HepG2 (cell line): Measurements from ENCODE around the gene ZNF419. TPM values are rescaled to one million over a fixed set of nuclear protein-coding genes. Genes with fewer than 3 reads are reported as not detected.

ENCODE experiments used
- ATAC-seq: fragments of 200-7000 bp; cut with Tn5 transposase; 3 replicates; pipeline ENCODE4 v1.9.1; 2020; ENCODE audit warnings: mild to moderate bottlenecking, moderate library complexity
- BruUV-seq: library from RNA; stranded (reverse); fragments of 400-500 nt; replicated peaks from 2 replicates; lab custom pipeline; 2021; lab: Mats Ljungman, UMichigan
- CTCF ChIA-PET: fragments of 300-600 bp; formaldehyde crosslinking; extraction: SDS; loops from one replicate; lab custom pipeline; 2021; ENCODE audit warnings: low total read pairs, inconsistent platforms, low intra/inter-chr PET ratio; lab: Yijun Ruan, JAX
- POLR2A ChIA-PET: fragments of 350-600 bp; sonication (Branson Sonifier 250); formaldehyde crosslinking; loops from one replicate; lab custom pipeline; 2020; ENCODE audit warnings: antibody characterized with exemption, inconsistent platforms; lab: Yijun Ruan, JAX
- DNase-seq: peaks from one replicate; pipeline ENCODE4 v3.0.0-alpha.2; 2015; ENCODE audit warnings: low spot score
- FAIRE-seq: peaks from 3 replicates; lab custom pipeline; 2011; peaks lifted over from hg19 to GRCh38; lab: Jason Lieb, UNC
- H2AFZ ChIP-seq: one replicate; pipeline ENCODE4 v1.6.1; 2011; ENCODE audit warnings: low read length, inconsistent platforms
- H3K27ac ChIP-seq: fragments of 300-600 bp; 3 replicates; pipeline ENCODE4 v1.8.0; 2011; ENCODE audit warnings: mixed run types, mild to moderate bottlenecking, mixed read lengths, low read length, inconsistent platforms; ENCODE audit not compliant: insufficient read depth; ENCODE audit errors: extremely low read length
- H3K27me3 ChIP-seq, 2 experiments: fragments of 200-600 bp in 1 of 2; 2 replicates in 1 of 2; 3 replicates in 1 of 2; pipeline versions ENCODE4 v1.6.0 to v1.8.0; 2011; ENCODE audit warnings: low read length in 2 of 2, mild to moderate bottlenecking in 2 of 2, moderate library complexity in 2 of 2, inconsistent platforms in 1 of 2; ENCODE audit not compliant: insufficient read depth in 2 of 2, control insufficient read depth in 1 of 2
- H3K36me3 ChIP-seq, 2 experiments: fragments of 200-600 bp in 1 of 2; replicated peaks in 1 of 2; 2 replicates in 1 of 2; 3 replicates in 1 of 2; pipeline versions ENCODE4 v1.5.1 to v1.8.0; 2011; ENCODE audit warnings: low read length in 2 of 2, inconsistent platforms in 1 of 2; ENCODE audit not compliant: insufficient read depth in 2 of 2, control insufficient read depth in 1 of 2
- H3K4me1 ChIP-seq: 2 replicates; pipeline ENCODE4 v1.5.1; 2012; ENCODE audit warnings: low read length, inconsistent platforms; ENCODE audit not compliant: insufficient read depth
- H3K4me2 ChIP-seq: 2 replicates; pipeline ENCODE4 v1.6.0; 2011; ENCODE audit warnings: low read depth, low read length, inconsistent platforms
- H3K4me3 ChIP-seq, 3 experiments: fragments of 200-600 bp in 1 of 3; sonication (generic), shearing (Covaris generic) in 1 of 3; replicated peaks in 1 of 3; 2 replicates each; pipeline ENCODE4 v1.5.1; 2011 to 2016; ENCODE audit warnings: low read length in 3 of 3, inconsistent platforms in 2 of 3, low read depth in 2 of 3, mild to moderate bottlenecking in 2 of 3, control low read depth in 1 of 3, mixed read lengths in 1 of 3; ENCODE audit not compliant: insufficient read depth in 1 of 3
- H3K79me2 ChIP-seq: one replicate; pipeline ENCODE4 v1.6.1; 2011; ENCODE audit warnings: low read length, inconsistent platforms; ENCODE audit not compliant: insufficient read depth
- H3K9ac ChIP-seq: 2 replicates; pipeline ENCODE4 v1.6.0; 2011; ENCODE audit warnings: mild to moderate bottlenecking, low read depth, low read length, inconsistent platforms; ENCODE audit not compliant: insufficient read depth
- H3K9me3 ChIP-seq: 2 replicates; pipeline ENCODE4 v1.5.1; 2012; ENCODE audit warnings: mild to moderate bottlenecking, low read length
- H4K20me1 ChIP-seq: 2 replicates; pipeline ENCODE4 v1.6.0; 2011; ENCODE audit warnings: inconsistent platforms, mild to moderate bottlenecking, low read length, moderate library complexity; ENCODE audit not compliant: insufficient read depth
- FOXA3 ChIP-seq: IDR thresholded peaks from 2 replicates; pipeline ENCODE4 v1.6.1; 2016; ENCODE audit warnings: missing genetic modification reagents, missing compliant biosample characterization
- HCFC1 ChIP-seq: fragments of 150-350 bp; IDR thresholded peaks from 2 replicates; pipeline ENCODE4 v1.6.1; 2014; ENCODE audit warnings: low read depth, low read length
- MAFK ChIP-seq, 2 experiments: IDR thresholded peaks in 1 of 2; conservative IDR thresholded peaks in 1 of 2; 2 replicates each; pipeline ENCODE4 v1.6.1; 2011; ENCODE audit warnings: improper control_type of control experiment in 2 of 2, low read length in 2 of 2
- MZF1 ChIP-seq: sonication (generic); formaldehyde crosslinking; IDR thresholded peaks from 2 replicates; pipeline ENCODE4 v1.8.1; 2023; ENCODE audit warnings: mild to moderate bottlenecking, missing genetic modification reagents, borderline replicate concordance
- PAF1 ChIP-seq: IDR thresholded peaks from 2 replicates; pipeline ENCODE4 v1.6.1; 2016; ENCODE audit warnings: missing genetic modification reagents, missing compliant biosample characterization
- PHF20 ChIP-seq: sonication (generic); formaldehyde crosslinking; IDR thresholded peaks from 2 replicates; pipeline ENCODE4 v1.5.0; 2020; ENCODE audit warnings: mild to moderate bottlenecking, missing genetic modification reagents
- SNAPC4 ChIP-seq: sonication (generic); formaldehyde crosslinking; IDR thresholded peaks from 2 replicates; pipeline ENCODE4 v1.4.0; 2020; ENCODE audit warnings: mild to moderate bottlenecking, missing genetic modification reagents
- ZNF451 ChIP-seq: sonication (generic); formaldehyde crosslinking; IDR thresholded peaks from 2 replicates; pipeline ENCODE4 v1.5.0; 2020; ENCODE audit warnings: mild to moderate bottlenecking, missing genetic modification reagents
- in situ Hi-C: cut with HindIII; loops from 2 replicates; pipeline ENCODE4 v1.10.0; 2017; ENCODE audit warnings: low pct_unique_long_range_greater_than_20kb; ENCODE audit not compliant: extremely low pct_ligation_motif_present
- intact Hi-C: fragments of 100-400 bp; cut with micrococcal nuclease; formaldehyde crosslinking; loops from one replicate; pipeline ENCODE4 v1.10.0; 2022; ENCODE audit not compliant: unreplicated experiment
- polyA plus RNA-seq, 8 experiments: library from polyadenylated mRNA; depleted of rRNA in 3 of 8; stranded (reverse) in 7 of 8; unstranded in 1 of 8; fragments of >200 nt; fragmentation: Illumina TruSeq in 4 of 8; extraction: Trizol in 4 of 8; gene quantifications; 2 replicates each; pipeline versions ENCODE4 v1.2.1 to v1.2.3, GENCODE V29; 2011 to 2016; ENCODE audit warnings: low read depth in 4 of 8, missing spikeins in 1 of 8, mixed read lengths in 1 of 8; ENCODE audit not compliant: insufficient read depth in 1 of 8
- total RNA-seq, 5 experiments: library from RNA; depleted of rRNA; stranded (reverse); fragments of >200 nt; fragmentation: Illumina TruSeq; extraction: Trizol; gene quantifications; 2 replicates each; pipeline ENCODE4 v1.2.3, GENCODE V29; 2016; ENCODE audit warnings: low read depth in 1 of 5
- TF ChIP-seq, protein P1 (sequence below): sonication (generic); formaldehyde crosslinking; IDR thresholded peaks from 2 replicates; pipeline ENCODE4 v1.4.0; 2020; ENCODE audit warnings: missing genetic modification reagents, borderline replicate concordance

Gene ZNF419
- total and polyA plus RNA-seq, 2 of the 13 experiments (the other 11 are each of a cell fraction or from before 2014, with no cell fraction given), result 8.5 to 8.8 TPM

DNA sequence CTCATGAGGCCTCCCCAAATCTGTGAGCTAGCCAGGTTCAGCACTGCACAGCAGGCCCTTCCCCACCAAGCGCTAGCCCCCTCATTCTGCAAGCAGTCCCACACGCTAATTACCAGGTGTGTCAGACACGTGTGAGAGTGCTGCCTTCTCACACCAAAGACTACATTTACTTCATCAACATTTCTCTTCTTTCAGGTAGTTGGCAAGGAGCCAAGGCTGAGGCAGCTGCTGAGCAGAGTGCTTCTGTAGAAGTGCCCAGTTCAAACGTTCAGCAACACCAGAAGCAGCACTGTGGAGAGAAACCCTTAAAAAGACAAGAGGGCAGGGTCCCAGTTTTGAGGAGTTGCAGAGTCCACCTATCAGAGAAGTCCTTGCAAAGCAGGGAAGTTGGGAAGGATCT is 18.6 kb downstream of the ZNF419 start (continued):
- TF ChIP-seq SNAPC4 (CRISPR knock-in tag) (no peak), ZNF451 (CRISPR knock-in tag) (no peak), FOXA3 (CRISPR knock-in tag) (no peak), PHF20 (CRISPR knock-in tag) (no peak)
- TF ChIP-seq, protein P1, sequence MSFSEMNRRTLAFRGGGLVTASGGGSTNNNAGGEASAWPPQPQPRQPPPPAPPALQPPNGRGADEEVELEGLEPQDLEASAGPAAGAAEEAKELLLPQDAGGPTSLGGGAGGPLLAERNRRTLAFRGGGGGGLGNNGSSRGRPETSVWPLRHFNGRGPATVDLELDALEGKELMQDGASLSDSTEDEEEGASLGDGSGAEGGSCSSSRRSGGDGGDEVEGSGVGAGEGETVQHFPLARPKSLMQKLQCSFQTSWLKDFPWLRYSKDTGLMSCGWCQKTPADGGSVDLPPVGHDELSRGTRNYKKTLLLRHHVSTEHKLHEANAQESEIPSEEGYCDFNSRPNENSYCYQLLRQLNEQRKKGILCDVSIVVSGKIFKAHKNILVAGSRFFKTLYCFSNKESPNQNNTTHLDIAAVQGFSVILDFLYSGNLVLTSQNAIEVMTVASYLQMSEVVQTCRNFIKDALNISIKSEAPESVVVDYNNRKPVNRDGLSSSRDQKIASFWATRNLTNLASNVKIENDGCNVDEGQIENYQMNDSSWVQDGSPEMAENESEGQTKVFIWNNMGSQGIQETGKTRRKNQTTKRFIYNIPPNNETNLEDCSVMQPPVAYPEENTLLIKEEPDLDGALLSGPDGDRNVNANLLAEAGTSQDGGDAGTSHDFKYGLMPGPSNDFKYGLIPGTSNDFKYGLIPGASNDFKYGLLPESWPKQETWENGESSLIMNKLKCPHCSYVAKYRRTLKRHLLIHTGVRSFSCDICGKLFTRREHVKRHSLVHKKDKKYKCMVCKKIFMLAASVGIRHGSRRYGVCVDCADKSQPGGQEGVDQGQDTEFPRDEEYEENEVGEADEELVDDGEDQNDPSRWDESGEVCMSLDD (CRISPR knock-in tag), result no peak

- Histone ChIP-seq H3K36me3 (peaks cover 3 to 11% of the 10 kb centered on the region in 2 experiments; a peak in 4 of 5 replicates), H2AFZ (no peak overlapping the region), H3K9me3 (peaks cover 41% of the 10 kb centered on the region), H3K27ac (no peak overlapping the region), H3K4me3 (no peak overlapping the region), H3K4me1 (no peaks in the 10 kb centered on the region), H3K4me2 (no peak overlapping the region), H3K27me3 (no peaks in the 10 kb centered on the region), H3K9ac (no peak overlapping the region), H4K20me1 (no peaks in the 10 kb centered on the region), H3K79me2 (no peaks in the 10 kb centered on the region)
- ATAC-seq, result no peak
- no peak for DNase-seq
- CTCF ChIA-PET, result no interaction called here
- BruUV-seq, result no TSS peak
- in situ Hi-C loops, result no loop called here
- FAIRE-seq, result no peak
- POLR2A ChIA-PET, result no interaction called here
- TF ChIP-seq MAFK (conservative IDR thresholded peaks at IDR 0.05 in 1 of 2, IDR thresholded peaks at IDR 0.05 in 1 of 2; ENCODE audit: low read length in 2 of 2) (peak in 1 of 2 experiments; percentile 51; a peak in 2 of 4 replicates), MZF1 (CRISPR knock-in tag) (no peak), PAF1 (no peak), HCFC1 (no peak)
- intact Hi-C loops, result no loop called here
Observed at GRCh38 chr19:57511484-57511883, 23.9 kb downstream of the ZNF419 start.
